Activated T-helper 1 cell treated with anti-CD3 and anti-CD28 coated beads, Interleukin-12 subunit alpha, Interleukin-12 subunit beta, Interleukin-2, Interleukin-4 antibody, amounts not matched to agents 30 ng/mL and 10 ng/mL and 1 ng/mL, durations not matched to agents 14 hours and 24 hours and 36 hours (primary cell): ENCODE results near the gene ZFYVE1. TPM values are rescaled to one million over a fixed set of nuclear protein-coding genes. Genes with fewer than 3 reads are reported as not detected.

Source experiments
- DNase-seq: peaks from one replicate; pipeline ENCODE4 v3.0.0; 2021; ENCODE audit warnings: low spot score
- H3K27ac Mint-ChIP-seq: one replicate; pipeline ENCODE4 v1.8.0; 2021; ENCODE audit warnings: mild to moderate bottlenecking, mixed read lengths
- H3K27me3 Mint-ChIP-seq: one replicate; pipeline ENCODE4 v1.8.0; 2022; ENCODE audit warnings: mild to moderate bottlenecking, moderate library complexity, mixed read lengths; ENCODE audit not compliant: insufficient read depth
- H3K36me3 Mint-ChIP-seq: one replicate; pipeline ENCODE4 v1.8.0; 2021; ENCODE audit warnings: low read depth, mixed read lengths
- H3K4me1 Mint-ChIP-seq: one replicate; pipeline ENCODE4 v1.8.0; 2021; ENCODE audit warnings: low read depth, mixed read lengths
- H3K4me3 Mint-ChIP-seq: one replicate; pipeline ENCODE4 v1.8.0; 2021; ENCODE audit warnings: mild to moderate bottlenecking, moderate library complexity, mixed read lengths
- H3K9me3 Mint-ChIP-seq: one replicate; pipeline ENCODE4 v1.8.0; 2021; ENCODE audit warnings: mixed read lengths
- intact Hi-C: fragments of 100-400 bp; cut with micrococcal nuclease; formaldehyde crosslinking; loops from one replicate; pipeline ENCODE4 v1.15.1; 2024
- total RNA-seq: library from RNA; stranded (reverse); gene quantifications from 2 replicates; pipeline ENCODE4 v1.2.3, GENCODE V29; 2022

ZFYVE1 gene
- total RNA-seq, 1 donor from 2014 or later: 7.1 TPM

GRCh38 chr14:72945356-72946027 is 81.4 kb downstream of the ZFYVE1 start:
- intact Hi-C loops: no loop called here
- Mint-ChIP-seq H3K36me3 (peaks cover 24% of the 10 kb centered on the region), H3K27me3 (no peaks in the 10 kb centered on the region), H3K4me1 (peaks cover 5% of the 10 kb centered on the region), H3K4me3 (no peak overlapping the region), H3K9me3 (no peaks in the 10 kb centered on the region), H3K27ac (no peak overlapping the region)
- no peak for DNase-seq

GRCh38 chr14:72943876-72944430 is 83.0 kb downstream of the ZFYVE1 start:
- Mint-ChIP-seq H3K27ac (no peak overlapping the region), H3K4me1 (peaks cover 5% of the 10 kb centered on the region), H3K9me3 (no peaks in the 10 kb centered on the region), H3K4me3 (no peak overlapping the region), H3K27me3 (no peaks in the 10 kb centered on the region), H3K36me3 (peaks cover 36% of the 10 kb centered on the region)
- no peak for DNase-seq
- intact Hi-C loops: no loop called here

GRCh38 chr14:72942934-72943333 is 84.0 kb downstream of the ZFYVE1 start:
- no peak overlapping the region for H3K4me3 Mint-ChIP-seq
- intact Hi-C loops: no loop called here
- peaks cover 36% of the 10 kb centered on the region for H3K36me3 Mint-ChIP-seq
- DNase-seq: no peak
- no peaks in the 10 kb centered on the region for H3K4me1 Mint-ChIP-seq
- H3K9me3 Mint-ChIP-seq: no peaks in the 10 kb centered on the region
- H3K27ac Mint-ChIP-seq: no peak overlapping the region
- H3K27me3 Mint-ChIP-seq: no peaks in the 10 kb centered on the region

- peaks cover 14% of the 10 kb centered on the region for H3K4me1 Mint-ChIP-seq
- peaks cover 36% of the 10 kb centered on the region for H3K36me3 Mint-ChIP-seq
- no peaks in the 10 kb centered on the region for H3K27me3 Mint-ChIP-seq
- intact Hi-C loops: no loop called here
- DNase-seq: no peak
- H3K9me3 Mint-ChIP-seq: no peaks in the 10 kb centered on the region
- H3K27ac Mint-ChIP-seq: no peak overlapping the region
- no peak overlapping the region for H3K4me3 Mint-ChIP-seq
These were observed 85.5 kb downstream of the ZFYVE1 start for GRCh38 chr14:72941286-72941985.

GRCh38 chr14:72939630-72940029 is 87.3 kb downstream of the ZFYVE1 start:
- Mint-ChIP-seq H3K27ac (no peak overlapping the region), H3K36me3 (peaks cover 32% of the 10 kb centered on the region), H3K4me1 (peaks cover 15% of the 10 kb centered on the region), H3K27me3 (no peaks in the 10 kb centered on the region), H3K9me3 (no peaks in the 10 kb centered on the region), H3K4me3 (no peak overlapping the region)
- no peak for DNase-seq
- intact Hi-C loops: no loop called here

GRCh38 chr14:72932893-72933292 is 94.0 kb downstream of the ZFYVE1 start:
- no peaks in the 10 kb centered on the region for H3K27me3 Mint-ChIP-seq
- intact Hi-C loops: no loop called here
- no peak overlapping the region for H3K4me3 Mint-ChIP-seq
- H3K4me1 Mint-ChIP-seq: peaks cover 21% of the 10 kb centered on the region
- no peak overlapping the region for H3K27ac Mint-ChIP-seq
- H3K36me3 Mint-ChIP-seq: peaks cover 8% of the 10 kb centered on the region
- no peak for DNase-seq
- H3K9me3 Mint-ChIP-seq: no peaks in the 10 kb centered on the region

GRCh38 chr14:72929316-72930080 is 97.4 kb downstream of the ZFYVE1 start:
- H3K9me3 Mint-ChIP-seq: no peaks in the 10 kb centered on the region
- H3K4me3 Mint-ChIP-seq: no peak overlapping the region
- H3K4me1 Mint-ChIP-seq: peaks cover 14% of the 10 kb centered on the region
- DNase-seq: no peak
- intact Hi-C loops: loop anchor here (5.0 kb wide), 1 partner anchor 208 kb away; the partner anchor contains the start of gene PSEN1
- H3K27ac Mint-ChIP-seq: no peak overlapping the region
- peaks cover 3% of the 10 kb centered on the region for H3K36me3 Mint-ChIP-seq
- H3K27me3 Mint-ChIP-seq: peaks cover 11% of the 10 kb centered on the region

- Mint-ChIP-seq H3K27me3 (peaks cover 16% of the 10 kb centered on the region), H3K27ac (no peak overlapping the region), H3K9me3 (no peaks in the 10 kb centered on the region), H3K4me1 (peaks cover 14% of the 10 kb centered on the region), H3K36me3 (peaks cover 3% of the 10 kb centered on the region), H3K4me3 (no peak overlapping the region)
- DNase-seq: no peak
- intact Hi-C loops: loop anchor here (5.0 kb wide), 1 partner anchor 208 kb away; the partner anchor contains the start of gene PSEN1
These were observed 98.0 kb downstream of the ZFYVE1 start for GRCh38 chr14:72928872-72929271.

GRCh38 chr14:72926292-72927028 is 100.4 kb downstream of the ZFYVE1 start, which contains the start of gene DCAF4:
TSS of gene DCAF4 (plus strand) at chr14:72926464. CDS start at chr14:72937979, 11,515 bp downstream.
- Mint-ChIP-seq H3K9me3 (no peaks in the 10 kb centered on the region), H3K4me3 (peak within 1 kb of the TSS; percentile 90), H3K27me3 (peaks cover 16% of the 10 kb centered on the region), H3K4me1 (peaks cover 8% of the 10 kb centered on the region), H3K27ac (peak within 1 kb of the TSS; percentile 95), H3K36me3 (no peaks in the 10 kb centered on the region)
- intact Hi-C loops: loop anchor here (1.0 to 5.0 kb wide), 6 partner anchors 32 to 532 kb away; partner anchors contain the start of genes DPF3, NUMB, PSEN1 and RBM25
- DNase-seq: peak; percentile 94

- H3K4me1 Mint-ChIP-seq: peaks cover 8% of the 10 kb centered on the region
- intact Hi-C loops: loop anchor here (1.0 to 5.0 kb wide), 6 partner anchors 32 to 532 kb away; partner anchors contain the start of genes DPF3, NUMB, PSEN1 and RBM25
- H3K27ac Mint-ChIP-seq: peak overlapping the region; percentile 95
- H3K9me3 Mint-ChIP-seq: no peaks in the 10 kb centered on the region
- DNase-seq: no peak
- H3K4me3 Mint-ChIP-seq: peak overlapping the region; percentile 90
- peaks cover 19% of the 10 kb centered on the region for H3K27me3 Mint-ChIP-seq
- H3K36me3 Mint-ChIP-seq: no peaks in the 10 kb centered on the region
These were observed 101.1 kb downstream of the ZFYVE1 start for GRCh38 chr14:72925815-72926291.

- Mint-ChIP-seq H3K27me3 (peaks cover 21% of the 10 kb centered on the region), H3K4me3 (peak overlapping the region; percentile 90), H3K27ac (no peak overlapping the region), H3K9me3 (no peaks in the 10 kb centered on the region), H3K4me1 (peaks cover 8% of the 10 kb centered on the region), H3K36me3 (no peaks in the 10 kb centered on the region)
- DNase-seq: no peak
- intact Hi-C loops: loop anchor here (5.0 kb wide), 1 partner anchor 212 kb away; the partner anchor contains the start of gene PSEN1
These were observed 101.6 kb downstream of the ZFYVE1 start for GRCh38 chr14:72925171-72925759.
